H9 (cell line): ENCODE data around the gene TACO1. TPM values are rescaled to one million over a fixed set of nuclear protein-coding genes. Genes with fewer than 3 reads are reported as not detected.

ENCODE experiments used
- DNase-seq: peaks from one replicate; pipeline ENCODE4 v3.0.0-alpha.2; 2017
- H2AFZ ChIP-seq: one replicate; pipeline ENCODE4 v1.6.1; 2013; ENCODE audit warnings: mild to moderate bottlenecking, low read length, control low read depth, moderate library complexity
- H2AK5ac ChIP-seq: 2 replicates; pipeline ENCODE4 v1.6.1; 2013; ENCODE audit warnings: low read length, control low read depth, mixed read lengths; ENCODE audit not compliant: insufficient read length
- H2BK120ac ChIP-seq: one replicate; pipeline ENCODE4 v1.6.1; 2013; ENCODE audit warnings: low read depth, mild to moderate bottlenecking, low read length, control low read depth, inconsistent platforms; ENCODE audit not compliant: poor library complexity, severe bottlenecking
- H2BK12ac ChIP-seq: 2 replicates; pipeline ENCODE4 v1.6.1; 2013; ENCODE audit warnings: low read length, control low read depth, mixed read lengths, low read depth; ENCODE audit not compliant: insufficient read length
- H2BK15ac ChIP-seq: 2 replicates; pipeline ENCODE4 v1.6.1; 2013; ENCODE audit warnings: low read depth, low read length, control low read depth
- H2BK20ac ChIP-seq: one replicate; pipeline ENCODE4 v1.6.1; 2013; ENCODE audit warnings: low read depth, mild to moderate bottlenecking, low read length, control low read depth, inconsistent platforms; ENCODE audit not compliant: poor library complexity, severe bottlenecking
- H2BK5ac ChIP-seq: 2 replicates; pipeline ENCODE4 v1.6.1; 2013; ENCODE audit warnings: low read length, control low read depth, mixed read lengths; ENCODE audit not compliant: insufficient read length
- H3K14ac ChIP-seq: 2 replicates; pipeline ENCODE4 v1.6.1; 2013; ENCODE audit warnings: low read length, control low read depth; ENCODE audit not compliant: insufficient read depth
- H3K18ac ChIP-seq: 2 replicates; pipeline ENCODE4 v1.6.1; 2013; ENCODE audit warnings: low read depth, mild to moderate bottlenecking, mixed read lengths, low read length, control low read depth; ENCODE audit not compliant: insufficient read length
- H3K23ac ChIP-seq: 2 replicates; pipeline ENCODE4 v1.6.1; 2013; ENCODE audit warnings: low read length, control low read depth, mixed read lengths, low read depth; ENCODE audit not compliant: insufficient read length
- H3K23me2 ChIP-seq: 2 replicates; pipeline ENCODE4 v1.6.1; 2013; ENCODE audit warnings: low read depth, mild to moderate bottlenecking, mixed read lengths, low read length, control low read depth; ENCODE audit not compliant: insufficient read length, poor library complexity, severe bottlenecking
- H3K27ac ChIP-seq: 2 replicates; pipeline ENCODE4 v1.5.1; 2013; ENCODE audit warnings: low read length, control low read depth, mixed read lengths, low read depth; ENCODE audit not compliant: insufficient read length
- H3K27me3 ChIP-seq: 2 replicates; pipeline ENCODE4 v1.6.1; 2013; ENCODE audit warnings: low read length, control low read depth, inconsistent platforms; ENCODE audit not compliant: insufficient read depth
- H3K4ac ChIP-seq: 2 replicates; pipeline ENCODE4 v1.6.1; 2013; ENCODE audit warnings: low read depth, mild to moderate bottlenecking, control low read depth, inconsistent platforms, low read length, moderate library complexity
- H3K4me1 ChIP-seq: 2 replicates; pipeline ENCODE4 v1.6.1; 2013; ENCODE audit warnings: low read length, control low read depth, inconsistent platforms; ENCODE audit not compliant: insufficient read depth
- H3K4me2 ChIP-seq: 2 replicates; pipeline ENCODE4 v1.6.1; 2013; ENCODE audit warnings: low read length, control low read depth, mixed read lengths; ENCODE audit not compliant: insufficient read length, insufficient read depth
- H3K56ac ChIP-seq: 2 replicates; pipeline ENCODE4 v1.6.1; 2013; ENCODE audit warnings: low read depth, mild to moderate bottlenecking, mixed read lengths, low read length, control low read depth; ENCODE audit not compliant: insufficient read length
- H3K79me1 ChIP-seq: 2 replicates; pipeline ENCODE4 v1.6.1; 2013; ENCODE audit warnings: low read depth, mild to moderate bottlenecking, moderate library complexity, low read length, control low read depth, inconsistent platforms; ENCODE audit not compliant: insufficient read depth, poor library complexity, severe bottlenecking
- H3K79me2 ChIP-seq: 2 replicates; pipeline ENCODE4 v1.6.1; 2013; ENCODE audit warnings: low read length, control low read depth, inconsistent platforms; ENCODE audit not compliant: insufficient read depth
- H3K9ac ChIP-seq: 2 replicates; pipeline ENCODE4 v1.6.1; 2013; ENCODE audit warnings: low read length, control low read depth, mixed read lengths; ENCODE audit not compliant: insufficient read length; ENCODE audit errors: extremely low read depth
- H3K9me3 ChIP-seq: one replicate; pipeline ENCODE4 v1.6.1; 2013; ENCODE audit warnings: low read depth, low read length, inconsistent platforms; ENCODE audit not compliant: control insufficient read depth
- H3T11ph ChIP-seq: one replicate; pipeline ENCODE4 v1.6.1; 2013; ENCODE audit warnings: mild to moderate bottlenecking, low read length, control low read depth, inconsistent platforms
- H4K20me1 ChIP-seq: one replicate; pipeline ENCODE4 v1.6.1; 2013; ENCODE audit not compliant: control insufficient read depth, insufficient read length, insufficient read depth
- H4K5ac ChIP-seq: 2 replicates; pipeline ENCODE4 v1.6.1; 2013; ENCODE audit warnings: low read depth, mild to moderate bottlenecking, mixed read lengths, low read length, control low read depth; ENCODE audit not compliant: insufficient read length
- H4K8ac ChIP-seq: replicated peaks from 2 replicates; pipeline ENCODE4 v1.6.1; 2013; ENCODE audit warnings: low read length, control low read depth, mixed read lengths, low read depth; ENCODE audit not compliant: insufficient read length
- H4K91ac ChIP-seq: 2 replicates; pipeline ENCODE4 v1.6.1; 2013; ENCODE audit warnings: low read depth, mild to moderate bottlenecking, moderate library complexity, mixed read lengths, low read length, control low read depth; ENCODE audit not compliant: insufficient read length
- H3K27ac Mint-ChIP-seq, 3 experiments: 2 replicates in 2 of 3; 3 replicates in 1 of 3; pipeline ENCODE4 v1.8.0; 2020 to 2021; ENCODE audit warnings: mixed read lengths in 3 of 3, mild to moderate bottlenecking in 1 of 3, moderate library complexity in 1 of 3
- H3K27me3 Mint-ChIP-seq: 2 replicates; pipeline ENCODE4 v1.8.0; 2021; ENCODE audit warnings: low read depth, mild to moderate bottlenecking, moderate library complexity, mixed read lengths
- H3K36me3 Mint-ChIP-seq, 3 experiments: 2 replicates in 2 of 3; 3 replicates in 1 of 3; pipeline ENCODE4 v1.8.0; 2020 to 2021; ENCODE audit warnings: low read depth in 3 of 3, mixed read lengths in 3 of 3; ENCODE audit not compliant: insufficient read depth in 1 of 3
- H3K4me1 Mint-ChIP-seq, 2 experiments: 2 replicates each; pipeline ENCODE4 v1.8.0; 2020; ENCODE audit warnings: mixed read lengths in 2 of 2
- H3K4me3 Mint-ChIP-seq, 2 experiments: 2 replicates in 1 of 2; 3 replicates in 1 of 2; pipeline ENCODE4 v1.8.0; 2020 to 2021; ENCODE audit warnings: mild to moderate bottlenecking in 2 of 2, mixed read lengths in 2 of 2, moderate library complexity in 1 of 2
- H3K9me3 Mint-ChIP-seq, 2 experiments: 2 replicates in 1 of 2; 3 replicates in 1 of 2; pipeline ENCODE4 v1.8.0; 2020; ENCODE audit warnings: mild to moderate bottlenecking in 2 of 2, mixed read lengths in 2 of 2, moderate library complexity in 1 of 2
- CTCF ChIP-seq: fragments of 200-600 bp; sonication (generic); conservative IDR thresholded peaks from 3 replicates; pipeline ENCODE4 v1.8.0; 2021; ENCODE audit warnings: antibody characterized with exemption, mild to moderate bottlenecking
- WGBS: extraction: QIAGEN DNeasy Blood & Tissue Kit; methylation state at CpG from one replicate; pipeline ENCODE4 v1.1.7; 2013; ENCODE audit warnings: missing lambda C conversion rate, low lambda C conversion rate, mixed read lengths; ENCODE audit not compliant: insufficient read length; ENCODE audit errors: extremely low coverage; 5-methylcytosine and 5-hydroxymethylcytosine counted together
- total RNA-seq: library from RNA; stranded (reverse); gene quantifications from 2 replicates; pipeline ENCODE4 v1.2.1, GENCODE V29; 2021

Gene TACO1
- total RNA-seq, 1 experiment from 2014 or later: 30.2 TPM

- Histone ChIP-seq H3K79me2 (no peaks in the 10 kb centered on the region), H3K14ac (no peak overlapping the region), H3K23ac (no peak overlapping the region), H2BK15ac (no peak overlapping the region), H2BK120ac (no peak overlapping the region), H2AFZ (no peak overlapping the region), H3K4ac (no peak overlapping the region), H3K56ac (no peak overlapping the region), H3K4me2 (no peak overlapping the region), H3K27me3 (no peaks in the 10 kb centered on the region), H3K4me1 (no peaks in the 10 kb centered on the region), H4K8ac (no peak overlapping the region), H2BK5ac (no peak overlapping the region), H4K5ac (no peak overlapping the region), H2BK12ac (no peak overlapping the region), H4K20me1 (no peaks in the 10 kb centered on the region), H3T11ph (no peak overlapping the region), H3K9ac (no peak overlapping the region), H2BK20ac (no peak overlapping the region), H4K91ac (no peak overlapping the region), H2AK5ac (no peak overlapping the region), H3K27ac (no peak overlapping the region), H3K79me1 (no peaks in the 10 kb centered on the region), H3K23me2 (no peaks in the 10 kb centered on the region), H3K9me3 (no peaks in the 10 kb centered on the region), H3K18ac (no peak overlapping the region)
- Mint-ChIP-seq H3K4me1 (no peaks in the 10 kb centered on the region), H3K36me3 (peaks cover 0 to 27% (median 24%) of the 10 kb centered on the region in 3 experiments), H3K27me3 (peaks cover 2% of the 10 kb centered on the region; the same call in 1 of the 2 replicates), H3K9me3 (no peaks in the 10 kb centered on the region), H3K27ac (no peak overlapping the region; a peak in 2 of 7 replicates), H3K4me3 (no peak overlapping the region)
- no CpG with 5 or more reads among the region's 3 CpGs for WGBS
- DNase-seq: no peak
- no peak for TF ChIP-seq CTCF
Measured at GRCh38 chr17:63657786-63658185, 57.1 kb downstream of the TACO1 start.

Other genes starting within 250 kb of the TACO1 start
- 20.7 and 21.8 TPM in 2 replicates for gene CYB561, start 154.6 kb upstream of the TACO1 start, total RNA-seq
- 4.8 and 5.4 TPM in 2 replicates for gene ACE, start 123.8 kb upstream of the TACO1 start, total RNA-seq
- 1.6 and 2.3 TPM in 2 replicates for gene KCNH6, start 77.5 kb upstream of the TACO1 start, total RNA-seq
- 86.2 and 88.8 TPM in 2 replicates for gene DCAF7, start 50.4 kb upstream of the TACO1 start, total RNA-seq
- gene MAP3K3, start 21.5 kb downstream of the TACO1 start, total RNA-seq: 21.1 and 24.3 TPM in 2 replicates
- gene LIMD2, start 99.2 kb downstream of the TACO1 start, total RNA-seq: 93.5 and 94.4 TPM in 2 replicates
- gene STRADA, start 140.9 kb downstream of the TACO1 start, total RNA-seq: 34.5 and 35.0 TPM in 2 replicates
- 79.4 and 79.6 TPM in 2 replicates for gene CCDC47, start 172.7 kb downstream of the TACO1 start, total RNA-seq
- gene DDX42, start 173.3 kb downstream of the TACO1 start, total RNA-seq: 184 and 187 TPM in 2 replicates
- 178 and 183 TPM in 2 replicates for gene PSMC5, start 226.5 kb downstream of the TACO1 start, total RNA-seq
- gene FTSJ3, start 226.8 kb downstream of the TACO1 start, total RNA-seq: 77.5 and 80.3 TPM in 2 replicates
- 68.9 and 71.4 TPM in 2 replicates for gene SMARCD2, start 241.8 kb downstream of the TACO1 start, total RNA-seq